Activated CD4-positive, alpha-beta T cell treated with anti-CD3 and anti-CD28 coated beads for 4 hours (primary cell): Measurements from ENCODE around the gene CDKN1C.
"Not testable (repeated sequence)": the region's sequence is repeated elsewhere in the genome, so short reads cannot be mapped to it uniquely, and the experiment has no call there.

Experiments used
- DNase-seq, 2 donors: peaks; one replicate each; pipeline ENCODE4 v3.0.0-alpha.2; 2020

Gene CDKN1C

DNA sequence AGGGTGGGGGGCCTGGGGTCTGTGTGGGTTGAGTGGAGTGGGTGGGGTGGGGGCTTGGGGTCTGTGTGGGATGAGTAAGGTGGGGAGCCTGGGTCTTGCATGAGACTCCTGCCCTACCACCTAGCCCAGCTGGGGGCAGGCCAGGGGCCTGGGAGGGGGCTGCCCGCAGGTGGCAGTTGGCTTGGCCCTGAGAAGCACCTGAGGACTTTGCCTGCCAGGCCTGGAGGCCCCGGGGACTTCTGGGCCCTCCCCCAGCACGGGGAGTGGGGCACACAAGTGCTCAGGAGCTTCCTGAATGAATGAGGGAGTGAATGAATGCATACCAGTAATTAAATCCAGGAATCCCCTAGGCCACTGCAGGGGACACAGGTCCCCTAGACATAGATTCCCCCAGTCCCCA lies 37.1 kb upstream of the CDKN1C start:
- no peak for DNase-seq

- DNase-seq, result no peak
These were observed 36.3 kb upstream of the CDKN1C start for GRCh38 chr11:2921742-2922493.

DNA sequence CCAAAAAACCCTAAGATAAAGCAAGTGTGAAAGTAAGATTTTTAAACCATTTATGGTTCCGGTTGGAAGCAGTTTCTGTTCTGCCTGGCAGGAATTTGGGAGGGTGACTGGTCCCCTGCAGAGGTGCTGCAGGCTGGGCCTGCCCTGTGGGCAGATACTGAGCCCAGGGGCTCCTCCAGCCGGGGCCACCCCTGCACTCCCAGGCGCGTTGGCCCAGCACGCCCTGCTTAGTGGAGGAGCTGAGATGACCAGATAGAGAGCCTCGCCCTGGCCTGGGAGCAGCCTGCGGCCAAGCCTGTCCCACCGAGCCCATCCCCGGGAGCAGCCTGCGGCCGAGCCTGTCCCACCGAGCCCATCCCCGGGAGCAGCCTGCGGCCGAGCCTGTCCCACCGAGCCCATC lies 35.7 kb upstream of the CDKN1C start:
- no peak for DNase-seq

DNA sequence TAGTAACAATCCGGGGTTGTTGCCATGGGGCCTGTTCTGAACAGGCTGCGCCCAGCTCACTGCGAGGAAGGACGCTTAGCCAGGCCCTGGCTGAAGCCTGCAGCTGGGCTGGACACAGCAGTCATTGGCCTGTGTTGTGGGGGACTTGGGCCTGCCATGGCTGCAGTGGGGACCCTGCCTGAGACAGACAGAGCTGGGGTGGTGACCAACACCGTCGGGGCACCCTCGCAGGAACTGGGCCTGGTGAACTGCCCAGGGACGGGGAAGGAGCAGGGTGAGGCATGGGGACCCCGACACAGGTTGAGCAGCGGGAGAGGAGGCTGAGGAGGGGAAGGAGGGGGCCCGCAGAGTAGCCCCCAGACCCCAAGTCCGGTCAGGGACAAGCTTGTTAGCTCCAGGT lies 34.8 kb upstream of the CDKN1C start:
- DNase-seq, result no peak

DNA sequence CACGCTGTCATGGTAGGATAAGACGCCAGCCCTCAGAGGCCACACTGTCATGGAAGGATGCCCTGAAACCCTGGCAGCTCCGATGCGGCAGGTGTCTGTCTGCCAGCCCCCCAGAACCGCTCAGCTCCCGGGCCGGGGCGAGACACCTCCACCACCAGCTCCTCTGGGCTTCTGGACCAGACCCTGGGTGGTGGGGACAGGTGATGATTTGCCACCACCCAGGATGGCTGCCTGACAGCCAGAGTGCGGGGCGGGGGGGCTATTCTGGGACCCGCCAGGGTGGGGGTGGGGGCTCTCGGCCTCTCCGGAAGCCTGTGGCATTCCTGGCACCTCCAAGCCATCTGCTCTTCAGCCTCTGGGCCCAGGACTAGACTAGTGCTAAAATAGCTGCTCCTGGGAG lies 34.3 kb upstream of the CDKN1C start:
- DNase-seq, result no peak

DNA sequence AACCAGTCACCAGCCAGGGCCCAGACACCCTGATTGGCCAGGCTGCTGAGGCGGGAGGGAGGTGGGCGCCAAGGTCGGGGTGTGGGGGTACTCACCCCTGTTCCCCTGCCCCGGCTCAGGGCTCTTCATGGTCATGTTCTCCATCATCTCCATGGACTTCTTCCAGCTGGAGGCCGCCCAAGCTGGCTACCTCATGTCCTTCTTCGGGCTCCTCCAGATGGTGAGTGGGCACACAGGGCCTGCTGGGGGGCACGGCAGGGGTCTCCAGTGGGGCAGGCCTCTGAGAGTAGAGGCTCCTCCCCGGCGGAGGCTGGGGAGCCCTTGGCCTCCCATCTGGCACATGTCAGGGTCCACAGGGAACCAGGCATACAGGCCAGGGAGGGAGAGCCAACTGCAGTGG lies 33.6 kb upstream of the CDKN1C start:
- no peak for DNase-seq

DNA sequence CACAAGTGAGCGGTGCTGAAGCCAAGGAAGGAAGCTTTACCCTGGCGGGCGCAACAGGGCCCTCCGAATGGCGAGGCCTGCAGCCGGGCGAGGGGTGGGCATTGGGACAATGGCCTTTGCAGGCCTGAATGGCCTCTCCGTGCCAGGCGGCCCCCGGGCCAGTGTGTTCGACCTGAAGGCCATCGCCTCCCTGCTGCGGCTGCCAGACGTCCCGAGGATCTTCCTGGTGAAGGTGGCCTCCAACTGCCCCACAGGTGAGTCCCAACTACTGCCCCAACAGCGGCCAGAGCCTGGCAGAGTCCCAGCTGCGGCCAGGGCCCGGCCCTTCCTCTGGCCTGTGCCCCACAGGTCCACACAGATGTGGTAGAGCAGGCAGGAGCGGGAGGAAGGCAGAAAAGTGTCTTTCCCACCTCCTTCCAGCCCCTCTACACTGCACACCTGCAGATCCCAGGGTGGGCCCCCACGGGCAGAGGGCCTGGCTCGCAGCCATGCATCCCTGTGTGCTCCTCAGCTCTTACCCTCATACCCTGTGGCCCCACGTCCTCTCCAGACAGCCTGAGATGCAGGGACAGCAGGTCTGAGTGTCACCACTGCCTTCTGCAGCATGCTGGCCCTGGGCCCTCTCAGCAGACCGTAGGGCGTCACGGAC lies 32.4 kb upstream of the CDKN1C start:
- DNase-seq, result no peak

- no peak for DNase-seq
These were observed 31.5 kb upstream of the CDKN1C start for GRCh38 chr11:2916892-2917645.

- DNase-seq, result no peak
These were observed 30.7 kb upstream of the CDKN1C start for GRCh38 chr11:2916114-2916891.

- no peak for DNase-seq
These were observed 29.9 kb upstream of the CDKN1C start for GRCh38 chr11:2915473-2915872.

DNA sequence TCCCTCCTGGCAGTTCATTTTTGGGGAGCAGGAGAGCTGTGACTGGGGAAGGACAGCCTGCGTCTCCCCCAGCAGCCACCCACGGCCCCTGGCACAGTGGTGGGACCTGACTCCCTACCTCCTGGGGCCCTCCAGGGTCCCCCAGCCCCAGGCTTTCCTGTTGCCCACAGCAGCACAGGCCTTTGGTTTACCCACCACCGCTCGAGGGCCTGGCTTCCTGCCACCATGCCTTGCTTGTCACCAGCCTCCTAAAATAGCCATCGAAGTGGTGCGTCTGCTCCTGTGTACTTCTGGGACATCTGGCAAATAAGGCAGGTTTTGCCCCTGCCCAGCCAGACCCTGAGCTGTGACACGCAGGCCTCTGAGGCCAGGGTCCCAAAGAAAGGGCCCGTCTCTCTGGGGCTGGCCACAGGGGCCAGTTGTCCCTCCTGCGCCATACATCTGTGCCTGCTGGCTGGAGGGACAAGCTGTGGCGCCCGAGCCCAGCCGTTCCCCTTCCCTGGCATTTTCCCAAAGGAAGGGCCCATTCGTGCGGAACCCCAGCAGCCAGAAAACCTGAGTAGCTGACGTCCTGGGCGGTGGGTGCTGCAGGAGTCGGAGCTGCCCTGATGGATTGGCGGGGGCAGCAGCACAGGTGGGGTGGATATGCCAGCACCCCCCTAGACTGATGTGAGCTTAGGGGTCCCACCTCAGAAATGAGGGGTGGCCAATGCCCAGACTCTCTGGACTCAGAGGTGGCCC lies 29.1 kb upstream of the CDKN1C start:
- DNase-seq, result no peak

DNA sequence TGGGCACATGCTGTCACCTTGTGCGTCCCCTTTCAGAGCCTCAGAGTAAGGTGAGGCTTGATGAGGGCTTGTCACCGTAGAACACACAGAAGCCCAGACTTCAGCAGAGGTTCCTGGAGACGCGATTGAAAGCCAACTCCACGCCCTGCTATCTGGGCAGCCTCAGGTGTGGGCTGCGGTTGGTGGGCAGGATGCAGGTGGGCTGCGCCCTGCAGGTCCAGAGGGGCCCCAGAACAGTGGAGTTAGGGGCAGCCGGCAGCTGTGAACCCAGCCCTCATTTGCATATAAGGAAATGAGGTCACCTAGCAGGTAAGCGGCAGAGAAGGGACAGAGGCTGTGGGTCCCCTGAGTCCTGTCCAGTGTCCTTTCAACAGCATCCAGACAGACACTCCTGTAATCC lies 28.2 kb upstream of the CDKN1C start:
- DNase-seq, result no peak

GRCh38 chr11:2913019-2913431 lies 27.4 kb upstream of the CDKN1C start:
- no peak for DNase-seq

GRCh38 chr11:2912498-2912897 lies 26.9 kb upstream of the CDKN1C start:
- no peak for DNase-seq

GRCh38 chr11:2911785-2912391 lies 26.3 kb upstream of the CDKN1C start:
- DNase-seq, result no peak

DNA sequence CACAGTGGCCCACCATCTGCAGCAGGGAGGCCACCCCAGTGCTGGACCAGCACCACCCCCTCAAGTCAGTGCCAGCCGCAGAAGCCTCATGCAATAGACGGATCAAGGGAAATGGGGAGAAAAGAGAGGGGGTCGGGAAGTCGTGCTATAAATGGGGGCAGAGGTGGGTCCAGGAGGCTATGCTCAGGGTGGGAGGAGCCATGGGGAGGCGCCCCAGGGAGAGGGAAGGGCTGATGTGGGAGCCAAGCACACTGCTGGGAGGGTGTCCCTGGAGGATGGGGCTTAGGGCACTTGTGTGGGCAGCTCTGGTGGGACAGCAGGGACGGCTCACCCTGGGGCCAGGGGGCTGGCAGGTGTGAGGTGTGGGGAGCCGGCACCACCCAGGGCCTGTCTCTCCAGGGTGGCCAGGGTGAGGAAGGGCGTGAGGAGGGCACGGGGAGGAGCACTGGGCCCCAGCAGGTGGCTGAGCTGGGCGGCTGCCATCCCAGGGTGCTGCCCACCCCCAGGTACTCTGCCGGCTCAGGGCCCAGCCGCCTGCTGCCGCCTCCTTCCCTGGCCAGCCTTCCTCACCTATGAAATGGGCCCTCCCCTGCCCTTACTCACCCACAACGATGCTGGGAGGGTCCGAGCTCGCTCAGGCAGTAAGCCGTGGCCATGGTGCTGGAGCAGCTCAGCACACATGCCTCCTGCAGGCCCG lies 25.7 kb upstream of the CDKN1C start:
- DNase-seq, result no peak

DNA sequence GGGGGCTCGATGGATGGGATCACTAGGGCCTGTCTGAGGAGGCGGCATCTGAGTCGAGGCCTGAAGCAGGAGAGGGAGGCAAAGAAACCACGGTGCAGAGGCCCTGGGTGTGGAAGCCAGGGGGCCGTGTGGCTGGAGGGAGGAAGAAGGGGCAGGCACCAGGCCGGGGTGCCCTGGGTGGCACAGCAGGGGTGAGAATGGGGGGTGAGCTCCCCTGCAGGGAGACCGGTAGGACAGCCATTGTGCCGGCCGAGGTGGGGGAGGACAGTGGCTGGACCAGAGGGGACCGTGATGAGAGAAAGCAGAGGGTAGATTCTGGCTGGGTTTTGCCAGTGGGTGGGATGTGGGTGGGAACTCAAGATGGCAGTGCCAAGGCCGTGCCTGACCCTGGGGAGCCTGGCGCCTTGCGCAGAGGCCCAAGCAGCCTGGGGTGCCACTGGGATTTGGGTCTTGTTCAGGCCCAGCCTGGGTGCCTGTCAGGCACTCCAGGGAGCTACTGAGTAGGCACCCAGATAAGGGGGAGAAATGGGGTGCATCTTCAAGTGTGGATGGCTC lies 24.9 kb upstream of the CDKN1C start:
- DNase-seq, result no peak

- no peak for DNase-seq
These were observed 23.7 kb upstream of the CDKN1C start for GRCh38 chr11:2909133-2909902.

GRCh38 chr11:2908130-2908529 lies 22.6 kb upstream of the CDKN1C start:
- DNase-seq, result no peak

GRCh38 chr11:2905299-2905698 lies 19.7 kb upstream of the CDKN1C start:
- not testable (repeated sequence) for DNase-seq
